Measurements from ENCODE around the gene SLC24A1. TPM values are rescaled to one million over a fixed set of nuclear protein-coding genes. Genes with fewer than 3 reads are reported as not detected.

Gene SLC24A1
- total and polyA plus RNA-seq, 2 of the 4 experiments (the other 2 are of a cell fraction): 3.6 to 4.9 TPM

- Histone ChIP-seq H2BK15ac (ENCODE audit: low read depth, low read length) (no peak overlapping the region), H3K36me3 (ENCODE audit: control insufficient read depth, insufficient read depth, low read length) (no peaks in the 10 kb centered on the region), H3K4me1 (ENCODE audit: control insufficient read depth, insufficient read depth, low read length) (no peaks in the 10 kb centered on the region), H2BK20ac (ENCODE audit: low read depth, low read length) (no peak overlapping the region), H2BK120ac (ENCODE audit: low read depth, low read length) (no peak overlapping the region), H4K5ac (ENCODE audit: low read depth, low read length) (no peak overlapping the region), H3K18ac (ENCODE audit: low read depth, low read length) (no peak overlapping the region), H2AK9ac (replicated peaks; ENCODE audit: low read depth, low read length, poor library complexity) (no peak overlapping the region), H3K14ac (replicated peaks; ENCODE audit: low read depth, low read length) (no peak overlapping the region), H4K91ac (ENCODE audit: insufficient read depth, low read depth, low read length) (no peak overlapping the region), H3K27ac (ENCODE audit: insufficient read depth, low read length) (no peak overlapping the region), H3K4me2 (ENCODE audit: low read depth, low read length) (no peak overlapping the region), H4K20me1 (ENCODE audit: insufficient read depth, low read length) (no peaks in the 10 kb centered on the region), H3K79me1 (ENCODE audit: low read depth in 1 of 2, low read length in 2 of 2) (no peaks in the 10 kb centered on the region), H2AK5ac (ENCODE audit: low read depth, low read length) (no peak overlapping the region), H3K56ac (ENCODE audit: extremely low read depth, insufficient read depth, low read length) (no peak overlapping the region), H4K8ac (ENCODE audit: low read depth in 2 of 2, low read length in 2 of 2) (no peak overlapping the region), H3K4ac (ENCODE audit: low read depth, low read length) (no peak overlapping the region), H3K23ac (ENCODE audit: low read depth, low read length) (no peak overlapping the region), H3K9me3 (ENCODE audit: control insufficient read depth, insufficient read depth, low read length) (no peaks in the 10 kb centered on the region), H3K27me3 (ENCODE audit: control insufficient read depth, insufficient read depth, low read length) (no peaks in the 10 kb centered on the region), H3K4me3 (ENCODE audit: insufficient read depth, low read depth, low read length) (no peak overlapping the region), H3K9ac (ENCODE audit: low read depth, low read length) (no peak overlapping the region), H3K9me1 (ENCODE audit: insufficient read depth, low read length) (no peaks in the 10 kb centered on the region; the same call in 1 of the 2 replicates), H2AFZ (replicated peaks; ENCODE audit: low read length, poor library complexity) (no peak overlapping the region), H2BK5ac (ENCODE audit: low read depth, low read length, poor library complexity, severe bottlenecking) (no peak overlapping the region)
- no peak for DNase-seq
- intact Hi-C loops (cut with micrococcal nuclease): no loop called here
- ChIA-PET CTCF (no interaction called here), POLR2A (ENCODE audit: unreplicated experiment) (no interaction called here)
- in situ Hi-C loops (cut with MboI; ENCODE audit: low sequenced_read_pairs): loop anchor here (25.0 kb wide), 1 partner anchor 668 kb away; the partner anchor contains the start of gene DIS3L
- no CpG with 5 or more reads among the region's 5 CpGs for WGBS, 2 experiments (ENCODE audit: extremely low coverage in 2 of 2, insufficient read length in 1 of 2)
- dilution Hi-C loops (cut with HindIII; ENCODE audit: low sequenced_read_pairs, unreplicated experiment): no loop called here
- no TSS peak for BruUV-seq (replicated peaks)
- no peak for TF ChIP-seq USF2 (IDR thresholded peaks at IDR 0.05; ENCODE audit: low read depth, low read length)
- no peak for TF ChIP-seq RFX5 (IDR thresholded peaks at IDR 0.05; ENCODE audit: low read depth, low read length)
- no peak for TF ChIP-seq CHD1 (IDR thresholded peaks at IDR 0.05; ENCODE audit: low read depth, low read length)
- TF ChIP-seq POLR2A (IDR thresholded peaks at IDR 0.05; ENCODE audit: low read depth, low read length): no peak
- TF ChIP-seq RCOR1 (IDR thresholded peaks at IDR 0.05; ENCODE audit: insufficient replicate concordance, low read length): no peak
- no peak for TF ChIP-seq RAD21 (IDR thresholded peaks at IDR 0.05; ENCODE audit: low read length)
- TF ChIP-seq CTCF (conservative IDR thresholded peaks at IDR 0.05; ENCODE audit: low read depth, low read length): no peak
- no peak for TF ChIP-seq BHLHE40 (IDR thresholded peaks at IDR 0.05; ENCODE audit: low read depth, low read length)
- TF ChIP-seq ELK1 (IDR thresholded peaks at IDR 0.05; ENCODE audit: borderline replicate concordance, low read depth, low read length): no peak
- ATAC-seq (ENCODE audit: low read depth): no peak
Measured at GRCh38 chr15:65619626-65620290, 2.0 kb upstream of the SLC24A1 start.
